WTC11 (cell line): ENCODE data around the gene CST5. TPM values are rescaled to one million over a fixed set of nuclear protein-coding genes. Genes with fewer than 3 reads are reported as not detected.
"Not testable (repeated sequence)": the region's sequence is repeated elsewhere in the genome, so short reads cannot be mapped to it uniquely, and the experiment has no call there.

Experiments
- ATAC-seq: fragments of 200-7000 bp; cut with Tn5 transposase; 2 replicates; pipeline ENCODE4 v1.10.0; 2021; ENCODE audit warnings: mild to moderate bottlenecking, moderate library complexity
- CTCF ChIA-PET: fragments of 300-600 bp; sonication (Branson Sonifier 250); formaldehyde crosslinking; loops from one replicate; lab custom pipeline; 2021; ENCODE audit warnings: antibody characterized with exemption; lab: Charles Lee
- POLR2A ChIA-PET: fragments of 350-600 bp; sonication (Branson Sonifier 250); formaldehyde crosslinking; loops from one replicate; lab custom pipeline; 2021; ENCODE audit warnings: antibody characterized with exemption; lab: Charles Lee
- DNase-seq: peaks from one replicate; pipeline ENCODE4 v3.0.0; 2021; ENCODE audit warnings: low spot score
- H3K27ac Mint-ChIP-seq: 2 replicates; pipeline ENCODE4 v1.8.0; 2021; ENCODE audit warnings: mixed read lengths
- H3K27me3 Mint-ChIP-seq: 2 replicates; pipeline ENCODE4 v1.8.0; 2021; ENCODE audit warnings: low read depth, mild to moderate bottlenecking, moderate library complexity, mixed read lengths
- H3K36me3 Mint-ChIP-seq: 2 replicates; pipeline ENCODE4 v1.8.0; 2021; ENCODE audit warnings: mixed read lengths
- H3K4me1 Mint-ChIP-seq: 2 replicates; pipeline ENCODE4 v1.8.0; 2022; ENCODE audit warnings: mixed read lengths
- H3K4me3 Mint-ChIP-seq: 2 replicates; pipeline ENCODE4 v1.8.0; 2021; ENCODE audit warnings: mild to moderate bottlenecking, moderate library complexity, mixed read lengths
- H3K9me3 Mint-ChIP-seq: 2 replicates; pipeline ENCODE4 v1.8.0; 2021; ENCODE audit warnings: mixed read lengths
- ATF3 ChIP-seq: sonication (generic); formaldehyde crosslinking; conservative IDR thresholded peaks from 2 replicates; pipeline ENCODE4 v1.8.1; 2022; ENCODE audit warnings: mild to moderate bottlenecking, missing genetic modification reagents
- FOXP1 ChIP-seq: sonication (generic); formaldehyde crosslinking; IDR thresholded peaks from 2 replicates; pipeline ENCODE4 v1.8.0; 2022; ENCODE audit warnings: missing genetic modification reagents, mild to moderate bottlenecking, moderate library complexity, borderline replicate concordance
- MYBL2 ChIP-seq: sonication (generic); formaldehyde crosslinking; IDR thresholded peaks from 2 replicates; pipeline ENCODE4 v1.8.1; 2023; ENCODE audit warnings: mild to moderate bottlenecking, moderate library complexity, missing genetic modification reagents
- OVOL2 ChIP-seq: fragments of 250-450 bp; sonication (Bioruptor Pico); IDR thresholded peaks from 2 replicates; pipeline ENCODE4 v1.9.0; 2021; ENCODE audit warnings: mild to moderate bottlenecking, borderline replicate concordance
- PREB ChIP-seq: sonication (generic); formaldehyde crosslinking; IDR thresholded peaks from 2 replicates; pipeline ENCODE4 v1.8.1; 2022; ENCODE audit warnings: mild to moderate bottlenecking, missing genetic modification reagents, moderate library complexity, borderline replicate concordance
- PRRX2 ChIP-seq: fragments of 250-450 bp; sonication (Bioruptor Pico); IDR thresholded peaks from 2 replicates; pipeline ENCODE4 v1.8.0; 2021; ENCODE audit warnings: mild to moderate bottlenecking
- RELA ChIP-seq: sonication (generic); formaldehyde crosslinking; IDR thresholded peaks from 2 replicates; pipeline ENCODE4 v1.8.1; 2022; ENCODE audit warnings: missing genetic modification reagents, mild to moderate bottlenecking, borderline replicate concordance
- RORB ChIP-seq: fragments of 250-450 bp; sonication (Bioruptor Pico); IDR thresholded peaks from 2 replicates; pipeline ENCODE4 v1.9.0; 2021; ENCODE audit warnings: mild to moderate bottlenecking
- SMAD4 ChIP-seq: sonication (generic); formaldehyde crosslinking; IDR thresholded peaks from 2 replicates; pipeline ENCODE4 v1.8.0; 2022; ENCODE audit warnings: mild to moderate bottlenecking, missing genetic modification reagents
- TCF7 ChIP-seq: sonication (generic); formaldehyde crosslinking; IDR thresholded peaks from 2 replicates; pipeline ENCODE4 v1.8.0; 2022; ENCODE audit warnings: mild to moderate bottlenecking, low read depth, missing genetic modification reagents, moderate library complexity
- TP53 ChIP-seq: sonication (generic); formaldehyde crosslinking; IDR thresholded peaks from 2 replicates; pipeline ENCODE4 v1.8.1; 2023; ENCODE audit warnings: mild to moderate bottlenecking, missing genetic modification reagents
- ZBTB21 ChIP-seq: sonication (generic); formaldehyde crosslinking; IDR thresholded peaks from 2 replicates; pipeline ENCODE4 v1.8.1; 2023; ENCODE audit warnings: mild to moderate bottlenecking, missing genetic modification reagents, borderline replicate concordance
- ZNF121 ChIP-seq: sonication (generic); formaldehyde crosslinking; IDR thresholded peaks from 2 replicates; pipeline ENCODE4 v1.8.0; 2023; ENCODE audit warnings: missing genetic modification reagents
- ZNF138 ChIP-seq: sonication (generic); formaldehyde crosslinking; conservative IDR thresholded peaks from 2 replicates; pipeline ENCODE4 v1.8.1; 2022; ENCODE audit warnings: mild to moderate bottlenecking, moderate library complexity, missing genetic modification reagents
- ZNF219 ChIP-seq: sonication (generic); formaldehyde crosslinking; IDR thresholded peaks from 2 replicates; pipeline ENCODE4 v1.8.0; 2023; ENCODE audit warnings: missing genetic modification reagents, mild to moderate bottlenecking, borderline replicate concordance
- ZNF263 ChIP-seq: sonication (generic); formaldehyde crosslinking; IDR thresholded peaks from 2 replicates; pipeline ENCODE4 v1.8.1; 2022; ENCODE audit warnings: low read depth, mild to moderate bottlenecking, moderate library complexity, missing genetic modification reagents
- ZNF281 ChIP-seq: sonication (generic); formaldehyde crosslinking; IDR thresholded peaks from 2 replicates; pipeline ENCODE4 v1.8.0; 2023; ENCODE audit warnings: mild to moderate bottlenecking, missing genetic modification reagents
- ZNF416 ChIP-seq: fragments of 250-450 bp; sonication (Bioruptor Pico); IDR thresholded peaks from 2 replicates; pipeline ENCODE4 v1.9.0; 2021; ENCODE audit warnings: mild to moderate bottlenecking, inconsistent platforms
- ZNF425 ChIP-seq: fragments of 250-450 bp; sonication (Bioruptor Pico); conservative IDR thresholded peaks from 2 replicates; pipeline ENCODE4 v1.9.0; 2021; ENCODE audit warnings: mild to moderate bottlenecking
- total RNA-seq: library from RNA; stranded (reverse); gene quantifications from 3 replicates; pipeline ENCODE4 v1.2.3, GENCODE V29; 2021

Gene CST5
- total RNA-seq, 1 experiment from 2014 or later, result not detected

GRCh38 chr20:23917024-23917725 lies 37.6 kb upstream of the CST5 start:
- peaks cover 11% of the 10 kb centered on the region for H3K4me1 Mint-ChIP-seq
- ChIA-PET POLR2A (no interaction called here), CTCF (no interaction called here)
- DNase-seq (no peak), ATAC-seq (no peak)
- H3K27ac Mint-ChIP-seq, result no peak overlapping the region
- H3K36me3 Mint-ChIP-seq, result no peaks in the 10 kb centered on the region
- peaks cover 8% of the 10 kb centered on the region for H3K9me3 Mint-ChIP-seq
- no peak for TF ChIP-seq FOXP1
- TF ChIP-seq TP53, result no peak
- TF ChIP-seq ATF3 (CRISPR knock-in tag), result no peak
- no peak for TF ChIP-seq TCF7
- TF ChIP-seq RELA (CRISPR knock-in tag), result no peak
- TF ChIP-seq ZNF425 (CRISPR knock-in tag), result no peak
- no peak for TF ChIP-seq ZNF219 (CRISPR knock-in tag)
- TF ChIP-seq MYBL2, result no peak
- no peak for TF ChIP-seq ZNF121 (CRISPR knock-in tag)
- no peak for TF ChIP-seq RORB (CRISPR knock-in tag)
- TF ChIP-seq ZNF416 (CRISPR knock-in tag), result no peak
- TF ChIP-seq PREB (CRISPR knock-in tag), result no peak
- TF ChIP-seq ZNF138 (CRISPR knock-in tag), result no peak
- H3K4me3 Mint-ChIP-seq, result no peak overlapping the region
- H3K27me3 Mint-ChIP-seq, result no peaks in the 10 kb centered on the region; the same call in none of the 2 replicates

GRCh38 chr20:23915844-23916243 lies 36.3 kb upstream of the CST5 start:
- ATAC-seq (no peak), DNase-seq (no peak)
- POLR2A ChIA-PET, result no interaction called here
- no peaks in the 10 kb centered on the region; the same call in none of the 2 replicates for H3K27me3 Mint-ChIP-seq
- peaks cover 11% of the 10 kb centered on the region for H3K4me1 Mint-ChIP-seq
- H3K27ac Mint-ChIP-seq, result no peak overlapping the region
- no peaks in the 10 kb centered on the region for H3K36me3 Mint-ChIP-seq
- H3K4me3 Mint-ChIP-seq, result no peak overlapping the region
- peaks cover 8% of the 10 kb centered on the region for H3K9me3 Mint-ChIP-seq
- CTCF ChIA-PET, result no interaction called here
- TF ChIP-seq ZNF263 (CRISPR knock-in tag) (no peak), PRRX2 (CRISPR knock-in tag) (no peak), OVOL2 (CRISPR knock-in tag) (no peak)

- H3K9me3 Mint-ChIP-seq, POLR2A ChIA-PET, DNase-seq, H3K27ac Mint-ChIP-seq, H3K36me3 Mint-ChIP-seq, H3K27me3 Mint-ChIP-seq, CTCF ChIA-PET, H3K4me3 Mint-ChIP-seq, ATAC-seq: not testable (repeated sequence)
- peaks cover 11% of the 10 kb centered on the region for H3K4me1 Mint-ChIP-seq
Observed at GRCh38 chr20:23914469-23914868, 34.9 kb upstream of the CST5 start.

GRCh38 chr20:23910210-23910609 lies 30.7 kb upstream of the CST5 start:
- no peaks in the 10 kb centered on the region for H3K4me1 Mint-ChIP-seq
- no peak overlapping the region for H3K4me3 Mint-ChIP-seq
- peaks cover 4% of the 10 kb centered on the region; the same call in 1 of the 2 replicates for H3K36me3 Mint-ChIP-seq
- CTCF ChIA-PET, result no interaction called here
- no peak overlapping the region for H3K27ac Mint-ChIP-seq
- H3K9me3 Mint-ChIP-seq, result peaks cover 30% of the 10 kb centered on the region
- DNase-seq, result no peak
- H3K27me3 Mint-ChIP-seq, result no peaks in the 10 kb centered on the region; the same call in 1 of the 2 replicates
- no peak for ATAC-seq
- POLR2A ChIA-PET, result no interaction called here
- no peak for TF ChIP-seq ZNF219 (CRISPR knock-in tag)
- no peak for TF ChIP-seq ZNF263 (CRISPR knock-in tag)
- TF ChIP-seq PREB (CRISPR knock-in tag), result no peak
- TF ChIP-seq SMAD4, result no peak
- TF ChIP-seq RORB (CRISPR knock-in tag), result no peak
- no peak for TF ChIP-seq ZNF281
- TF ChIP-seq TCF7, result no peak
- no peak for TF ChIP-seq ZBTB21 (CRISPR knock-in tag)
